Activated CD8-positive, alpha-beta T cell treated with anti-CD3 and anti-CD28 coated beads for 36 hours (primary cell): ENCODE measurements around the gene CNOT4. TPM values are rescaled to one million over a fixed set of nuclear protein-coding genes. Genes with fewer than 3 reads are reported as not detected.
"Not testable (repeated sequence)": the region's sequence is repeated elsewhere in the genome, so short reads cannot be mapped to it uniquely, and the experiment has no call there.

Experiments used
- ATAC-seq: fragments of 200-7000 bp; cut with Tn5 transposase; one replicate; pipeline ENCODE4 v1.10.0; 2021; ENCODE audit warnings: mild to moderate bottlenecking, moderate library complexity
- CTCF ChIA-PET: fragments of 350-600 bp; sonication (Branson Sonifier 250); formaldehyde crosslinking; loops from one replicate; lab custom pipeline; 2021; ENCODE audit warnings: antibody characterized with exemption; lab: Charles Lee
- POLR2A ChIA-PET: fragments of 350-600 bp; sonication (Branson Sonifier 250); formaldehyde crosslinking; loops from one replicate; lab custom pipeline; 2021; ENCODE audit warnings: antibody characterized with exemption; lab: Charles Lee
- DNase-seq: peaks from one replicate; pipeline ENCODE4 v3.0.0-alpha.2; 2020
- H3K27ac Mint-ChIP-seq: one replicate; pipeline ENCODE4 v1.8.0; 2021; ENCODE audit warnings: mild to moderate bottlenecking, mixed read lengths
- H3K27me3 Mint-ChIP-seq: one replicate; pipeline ENCODE4 v1.8.0; 2021; ENCODE audit warnings: mixed read lengths
- H3K36me3 Mint-ChIP-seq: one replicate; pipeline ENCODE4 v1.8.0; 2021; ENCODE audit warnings: low read depth, mixed read lengths
- H3K4me1 Mint-ChIP-seq: one replicate; pipeline ENCODE4 v1.8.0; 2021; ENCODE audit warnings: low read depth, mixed read lengths
- H3K4me3 Mint-ChIP-seq: one replicate; pipeline ENCODE4 v1.8.0; 2021; ENCODE audit warnings: mild to moderate bottlenecking, moderate library complexity, mixed read lengths
- H3K9me3 Mint-ChIP-seq: one replicate; pipeline ENCODE4 v1.8.0; 2021; ENCODE audit warnings: mixed read lengths
- CTCF ChIP-seq: fragments of 200-600 bp; IDR thresholded peaks from one replicate; pipeline ENCODE4 v1.8.0; 2022; ENCODE audit warnings: antibody characterized with exemption, mild to moderate bottlenecking
- intact Hi-C: fragments of 100-400 bp; cut with micrococcal nuclease; formaldehyde crosslinking; loops from one replicate; pipeline ENCODE4 v1.10.0; 2022
- total RNA-seq, 2 experiments: library from RNA; stranded (reverse); gene quantifications; one replicate each; pipeline ENCODE4 v1.2.3, GENCODE V29; 2021

CNOT4 gene
- total RNA-seq, 2 experiments from 2014 or later, result 22.0 to 23.6 TPM

DNA sequence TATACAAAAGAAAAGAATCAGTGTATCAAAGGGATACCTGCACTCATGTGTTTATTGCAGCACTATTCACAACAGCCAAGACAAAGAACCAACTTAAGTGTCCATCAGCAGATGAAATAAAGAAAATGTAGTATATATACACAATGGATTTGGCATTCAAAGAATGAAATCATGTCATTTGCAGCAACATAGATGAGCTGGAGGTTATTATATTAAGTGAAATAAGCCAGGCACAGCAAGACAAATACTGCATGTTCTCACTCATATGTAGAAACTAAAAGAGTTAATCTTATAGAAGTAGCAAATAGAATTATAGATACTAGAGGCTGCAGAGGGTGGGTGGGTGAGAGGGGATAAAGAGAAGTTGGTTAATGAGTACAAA lies 28.3 kb downstream of the CNOT4 start:
- no peak for TF ChIP-seq CTCF
- no peak for DNase-seq
- peaks cover 14% of the 10 kb centered on the region for H3K36me3 Mint-ChIP-seq
- no peaks in the 10 kb centered on the region for H3K27me3 Mint-ChIP-seq
- no peak overlapping the region for H3K4me3 Mint-ChIP-seq
- no peak for ATAC-seq
- intact Hi-C loops, result no loop called here
- CTCF ChIA-PET, result no interaction called here
- H3K9me3 Mint-ChIP-seq, result no peaks in the 10 kb centered on the region
- peaks cover 35% of the 10 kb centered on the region for H3K4me1 Mint-ChIP-seq
- POLR2A ChIA-PET, result no interaction called here
- no peak overlapping the region for H3K27ac Mint-ChIP-seq

DNA sequence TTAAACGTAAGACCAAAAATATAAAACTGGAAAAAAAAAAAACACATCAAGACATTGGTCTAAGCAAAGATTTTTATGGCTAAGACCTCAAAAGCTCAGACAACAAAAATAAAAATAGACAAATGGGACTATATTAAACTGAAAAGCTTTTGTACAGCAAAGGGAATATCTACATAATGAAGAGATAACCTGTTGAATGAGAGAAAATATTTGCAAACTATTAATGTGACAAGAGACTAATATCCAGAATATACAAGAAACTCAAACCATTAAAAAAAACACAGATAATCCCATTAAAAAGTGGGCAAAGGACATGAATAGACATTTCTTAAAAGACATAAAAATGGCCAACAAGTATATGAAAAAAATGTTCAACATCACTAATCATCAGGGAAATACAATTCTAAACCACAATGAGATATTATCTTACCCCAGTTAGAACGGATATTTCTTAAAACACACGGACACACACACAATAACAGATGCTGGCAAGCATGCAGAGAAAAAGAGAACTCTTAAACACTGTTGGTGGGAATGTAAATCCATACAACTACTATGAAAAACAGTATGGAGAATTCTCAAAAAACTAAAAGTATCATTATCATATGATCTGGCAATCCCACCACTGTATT lies 28.8 kb downstream of the CNOT4 start:
- DNase-seq (no peak), ATAC-seq (no peak)
- CTCF ChIA-PET, result no interaction called here
- Mint-ChIP-seq H3K4me1 (peaks cover 32% of the 10 kb centered on the region), H3K9me3 (no peaks in the 10 kb centered on the region), H3K36me3 (peaks cover 14% of the 10 kb centered on the region), H3K27me3 (no peaks in the 10 kb centered on the region), H3K27ac (no peak overlapping the region), H3K4me3 (no peak overlapping the region)
- intact Hi-C loops, result no loop called here
- TF ChIP-seq CTCF, result no peak
- POLR2A ChIA-PET, result no interaction called here

GRCh38 chr7:135475521-135475920 lies 34.4 kb downstream of the CNOT4 start:
- no peaks in the 10 kb centered on the region for H3K9me3 Mint-ChIP-seq
- H3K27ac Mint-ChIP-seq, result no peak overlapping the region
- no peak overlapping the region for H3K4me3 Mint-ChIP-seq
- H3K36me3 Mint-ChIP-seq, result peaks cover 9% of the 10 kb centered on the region
- H3K4me1 Mint-ChIP-seq, result peaks cover 9% of the 10 kb centered on the region
- DNase-seq (no peak), ATAC-seq (no peak)
- no peak for TF ChIP-seq CTCF
- intact Hi-C loops, result no loop called here
- POLR2A ChIA-PET, result no interaction called here
- CTCF ChIA-PET, result interaction anchor here (0.6 to 1.3 kb wide), 2 partner anchors 9 to 13 kb away, joined by 3 to 4 read pairs; no protein-coding TSS in a partner anchor
- H3K27me3 Mint-ChIP-seq, result no peaks in the 10 kb centered on the region

DNA sequence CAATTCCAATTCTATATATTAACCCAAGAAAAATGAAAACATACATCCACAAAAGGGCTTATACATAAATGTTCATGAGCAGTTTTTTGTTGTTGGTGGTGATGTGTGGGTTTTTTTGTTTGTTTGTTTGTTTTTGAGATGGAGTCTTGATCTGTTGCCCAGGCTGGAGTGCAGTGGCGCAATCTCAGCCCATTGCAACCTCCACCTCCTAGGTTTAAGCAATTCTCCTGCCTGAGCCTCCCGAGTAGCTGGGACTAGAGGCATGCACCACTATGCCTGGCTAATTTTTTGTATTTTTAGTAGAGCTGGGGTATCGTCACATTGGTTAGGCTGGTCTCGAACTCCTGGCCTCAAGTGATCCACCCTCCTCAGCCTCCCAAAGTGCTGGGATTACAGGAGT lies 40.2 kb downstream of the CNOT4 start:
- DNase-seq, H3K9me3 Mint-ChIP-seq, ATAC-seq, H3K27me3 Mint-ChIP-seq, intact Hi-C loops, H3K27ac Mint-ChIP-seq, CTCF ChIA-PET, H3K36me3 Mint-ChIP-seq, H3K4me3 Mint-ChIP-seq: not testable (repeated sequence)
- peaks cover 13% of the 10 kb centered on the region for H3K4me1 Mint-ChIP-seq
- POLR2A ChIA-PET, result interaction anchor here (1.2 kb wide), 1 partner anchor 10 kb away, joined by 3 read pairs; no protein-coding TSS in a partner anchor

GRCh38 chr7:135467207-135467711 lies 42.6 kb downstream of the CNOT4 start:
- H3K9me3 Mint-ChIP-seq, result no peaks in the 10 kb centered on the region
- no peak for TF ChIP-seq CTCF
- POLR2A ChIA-PET, result interaction anchor here (0.6 to 0.7 kb wide), 2 partner anchors 31 to 243 kb away, joined by 3 read pairs; no protein-coding TSS in a partner anchor
- no peaks in the 10 kb centered on the region for H3K27me3 Mint-ChIP-seq
- CTCF ChIA-PET, result no interaction called here
- no peak overlapping the region for H3K4me3 Mint-ChIP-seq
- DNase-seq (no peak), ATAC-seq (no peak)
- H3K36me3 Mint-ChIP-seq, result peaks cover 13% of the 10 kb centered on the region
- H3K4me1 Mint-ChIP-seq, result peaks cover 24% of the 10 kb centered on the region
- intact Hi-C loops, result no loop called here
- no peak overlapping the region for H3K27ac Mint-ChIP-seq
